ENCODE results near the gene CYBC1.
A peak's percentile ranks its signal among the peaks of the same experiment; 100 is the strongest.

CYBC1 gene

DNA sequence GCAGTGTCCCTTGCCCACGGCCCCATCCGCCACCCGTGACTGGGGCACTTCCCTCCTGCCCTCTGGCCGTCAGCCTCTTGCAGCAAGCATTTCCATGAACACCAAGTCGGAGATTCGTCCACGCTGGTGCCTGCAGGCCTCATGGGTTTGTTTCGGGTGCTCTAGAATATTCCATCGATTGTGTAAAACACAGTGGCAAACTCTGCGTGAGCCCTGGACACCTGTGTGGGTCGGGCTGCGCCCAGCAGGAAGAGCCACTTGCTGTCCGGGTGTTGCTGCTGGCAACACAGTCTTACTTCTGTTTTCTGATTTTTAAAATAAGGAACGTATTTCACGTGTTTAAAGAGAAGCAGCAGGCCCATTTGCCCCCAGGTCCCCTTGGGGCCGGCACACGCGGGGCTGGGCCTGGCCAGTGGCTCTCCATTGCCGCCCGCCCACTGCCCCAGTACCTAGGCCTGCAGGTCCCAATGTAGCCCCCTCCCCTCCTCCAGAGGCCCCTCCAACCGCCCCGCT lies 10.0 kb downstream of the CYBC1 start:
- DNase-seq (no peak), ATAC-seq (ENCODE audit: insufficient read depth, low read depth) (no peak)
- Histone ChIP-seq H3K27ac (ENCODE audit: low read length) (no peak overlapping the region), H3K9ac (ENCODE audit: low read depth, low read length) (no peak overlapping the region), H3K4me2 (ENCODE audit: insufficient read depth, low read length) (no peak overlapping the region), H3K9me3 (ENCODE audit: insufficient read depth, low read length, severe bottlenecking) (no peaks in the 10 kb centered on the region), H4K20me1 (ENCODE audit: insufficient read depth, low read length) (peaks cover 36% of the 10 kb centered on the region), H3K4me3 (ENCODE audit: low read depth in 1 of 2, low read length in 2 of 2) (no peak overlapping the region), H3K4me1 (ENCODE audit: insufficient read depth, low read length) (no peaks in the 10 kb centered on the region), H3K79me2 (ENCODE audit: insufficient read depth, low read length) (peaks cover 7% of the 10 kb centered on the region; the same call in 1 of the 2 replicates), H2AFZ (ENCODE audit: low read depth, low read length) (no peak overlapping the region), H3K27me3 (ENCODE audit: insufficient read depth, low read length, poor library complexity) (no peaks in the 10 kb centered on the region), H3K36me3 (ENCODE audit: insufficient read depth, low read length) (peaks cover 64% of the 10 kb centered on the region)
- TF ChIP-seq EZH2 (IDR thresholded peaks at IDR 0.05; ENCODE audit: borderline replicate concordance, low read depth, low read length, severe bottlenecking), result no peak
- TF ChIP-seq, protein P1, sequence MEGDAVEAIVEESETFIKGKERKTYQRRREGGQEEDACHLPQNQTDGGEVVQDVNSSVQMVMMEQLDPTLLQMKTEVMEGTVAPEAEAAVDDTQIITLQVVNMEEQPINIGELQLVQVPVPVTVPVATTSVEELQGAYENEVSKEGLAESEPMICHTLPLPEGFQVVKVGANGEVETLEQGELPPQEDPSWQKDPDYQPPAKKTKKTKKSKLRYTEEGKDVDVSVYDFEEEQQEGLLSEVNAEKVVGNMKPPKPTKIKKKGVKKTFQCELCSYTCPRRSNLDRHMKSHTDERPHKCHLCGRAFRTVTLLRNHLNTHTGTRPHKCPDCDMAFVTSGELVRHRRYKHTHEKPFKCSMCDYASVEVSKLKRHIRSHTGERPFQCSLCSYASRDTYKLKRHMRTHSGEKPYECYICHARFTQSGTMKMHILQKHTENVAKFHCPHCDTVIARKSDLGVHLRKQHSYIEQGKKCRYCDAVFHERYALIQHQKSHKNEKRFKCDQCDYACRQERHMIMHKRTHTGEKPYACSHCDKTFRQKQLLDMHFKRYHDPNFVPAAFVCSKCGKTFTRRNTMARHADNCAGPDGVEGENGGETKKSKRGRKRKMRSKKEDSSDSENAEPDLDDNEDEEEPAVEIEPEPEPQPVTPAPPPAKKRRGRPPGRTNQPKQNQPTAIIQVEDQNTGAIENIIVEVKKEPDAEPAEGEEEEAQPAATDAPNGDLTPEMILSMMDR (IDR thresholded peaks at IDR 0.05; ENCODE audit: borderline replicate concordance, extremely low read depth, low read length, poor library complexity, severe bottlenecking), result no peak

DNA sequence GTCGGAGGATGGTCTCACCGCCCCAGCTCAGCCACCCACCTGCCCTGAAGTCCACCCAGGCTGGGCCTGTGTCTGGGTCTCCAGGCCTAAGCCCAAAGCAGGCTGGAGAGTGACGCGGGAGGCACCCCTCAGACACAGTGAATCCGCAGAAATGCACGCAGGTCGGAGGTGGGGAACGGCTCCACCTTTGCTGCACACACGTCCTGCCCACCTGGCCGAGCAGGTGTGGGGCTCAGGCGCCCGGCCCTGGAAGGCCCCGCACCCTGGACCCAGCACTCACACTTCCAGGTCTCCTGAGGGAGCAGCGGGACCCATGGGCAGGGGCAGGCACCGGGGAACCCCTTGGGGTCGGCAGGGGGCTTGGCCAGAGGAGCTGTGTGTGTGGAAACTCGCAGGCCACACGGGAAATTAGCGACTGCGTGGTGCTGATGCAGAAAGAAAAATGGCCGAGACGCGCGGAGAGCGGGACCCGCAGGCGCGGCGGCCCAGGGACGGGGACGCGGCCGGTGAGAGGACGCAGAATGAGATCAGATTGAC lies 10.7 kb downstream of the CYBC1 start:
- Histone ChIP-seq H3K9me3 (ENCODE audit: insufficient read depth, low read length, severe bottlenecking) (no peaks in the 10 kb centered on the region), H3K79me2 (ENCODE audit: insufficient read depth, low read length) (peaks cover 7% of the 10 kb centered on the region; the same call in 1 of the 2 replicates), H2AFZ (ENCODE audit: low read depth, low read length) (no peak overlapping the region), H3K4me1 (ENCODE audit: insufficient read depth, low read length) (no peaks in the 10 kb centered on the region), H3K9ac (ENCODE audit: low read depth, low read length) (no peak overlapping the region), H3K4me3 (ENCODE audit: low read depth in 1 of 2, low read length in 2 of 2) (no peak overlapping the region), H3K4me2 (ENCODE audit: insufficient read depth, low read length) (no peak overlapping the region), H3K27ac (ENCODE audit: low read length) (no peak overlapping the region), H4K20me1 (ENCODE audit: insufficient read depth, low read length) (peaks cover 35% of the 10 kb centered on the region), H3K27me3 (ENCODE audit: insufficient read depth, low read length, poor library complexity) (no peaks in the 10 kb centered on the region), H3K36me3 (ENCODE audit: insufficient read depth, low read length) (peaks cover 62% of the 10 kb centered on the region)
- ATAC-seq (ENCODE audit: insufficient read depth, low read depth) (peak; percentile 6; the same call in 1 of the 3 replicates), DNase-seq (no peak)
- no peak for TF ChIP-seq EZH2 (IDR thresholded peaks at IDR 0.05; ENCODE audit: borderline replicate concordance, low read depth, low read length, severe bottlenecking)
- TF ChIP-seq, protein P1 (IDR thresholded peaks at IDR 0.05; ENCODE audit: borderline replicate concordance, extremely low read depth, low read length, poor library complexity, severe bottlenecking), result no peak

DNA sequence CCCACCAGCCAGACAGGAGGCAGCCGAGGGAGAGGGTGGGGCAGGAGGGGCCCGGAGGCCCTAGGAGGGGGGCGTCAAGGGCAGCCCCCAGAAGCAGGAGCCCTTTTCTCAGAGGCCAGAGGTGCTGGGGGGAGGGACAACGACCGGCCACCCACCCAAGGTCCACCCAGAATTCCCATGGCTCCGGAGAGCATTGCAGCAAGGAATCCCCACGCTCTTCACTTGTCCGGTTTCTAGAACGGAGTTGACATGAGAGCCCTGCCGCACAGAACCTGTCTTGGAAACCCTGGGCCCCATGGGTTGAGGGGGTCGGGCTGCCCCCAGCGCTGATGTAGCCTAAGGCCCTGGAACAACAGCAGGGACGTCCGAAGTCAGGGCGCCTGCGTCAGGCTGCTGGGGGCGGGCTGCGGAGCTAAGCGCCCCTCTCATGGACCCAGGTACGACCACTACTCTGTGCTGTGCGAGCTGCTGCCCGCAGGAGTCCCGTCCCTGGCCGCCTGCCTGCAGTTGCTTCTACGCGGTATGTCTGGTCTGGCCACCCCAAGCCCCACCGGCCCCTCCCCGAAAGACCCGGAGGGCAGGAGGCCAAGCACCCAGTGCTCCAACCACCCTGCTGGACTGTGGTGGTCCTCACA lies 11.2 kb downstream of the CYBC1 start:
- Histone ChIP-seq H3K4me2 (ENCODE audit: insufficient read depth, low read length) (no peak overlapping the region), H3K9me3 (ENCODE audit: insufficient read depth, low read length, severe bottlenecking) (no peaks in the 10 kb centered on the region), H2AFZ (ENCODE audit: low read depth, low read length) (no peak overlapping the region), H3K27ac (ENCODE audit: low read length) (no peak overlapping the region), H3K9ac (ENCODE audit: low read depth, low read length) (no peak overlapping the region), H3K27me3 (ENCODE audit: insufficient read depth, low read length, poor library complexity) (no peaks in the 10 kb centered on the region), H3K79me2 (ENCODE audit: insufficient read depth, low read length) (peaks cover 2% of the 10 kb centered on the region; the same call in 1 of the 2 replicates), H3K4me3 (ENCODE audit: low read depth in 1 of 2, low read length in 2 of 2) (no peak overlapping the region), H4K20me1 (ENCODE audit: insufficient read depth, low read length) (peaks cover 30% of the 10 kb centered on the region), H3K4me1 (ENCODE audit: insufficient read depth, low read length) (peaks cover 3% of the 10 kb centered on the region; the same call in 1 of the 2 replicates), H3K36me3 (ENCODE audit: insufficient read depth, low read length) (peaks cover 56% of the 10 kb centered on the region)
- no peak for TF ChIP-seq EZH2 (IDR thresholded peaks at IDR 0.05; ENCODE audit: borderline replicate concordance, low read depth, low read length, severe bottlenecking)
- TF ChIP-seq, protein P1 (IDR thresholded peaks at IDR 0.05; ENCODE audit: borderline replicate concordance, extremely low read depth, low read length, poor library complexity, severe bottlenecking), result no peak
- ATAC-seq (ENCODE audit: insufficient read depth, low read depth) (0 out of 3 replicates have a peak, but pooled peaks have one; percentile 2), DNase-seq (no peak)
